COR-L47 (cell line): Measurements from ENCODE around the gene CELF4.
A peak's percentile ranks its signal among the peaks of the same experiment; 100 is the strongest.

Experiments
- DNase-seq: peaks from one replicate; lab custom pipeline; 2025; lab: John Stamatoyannopoulos, UW

The CELF4 gene

DNA sequence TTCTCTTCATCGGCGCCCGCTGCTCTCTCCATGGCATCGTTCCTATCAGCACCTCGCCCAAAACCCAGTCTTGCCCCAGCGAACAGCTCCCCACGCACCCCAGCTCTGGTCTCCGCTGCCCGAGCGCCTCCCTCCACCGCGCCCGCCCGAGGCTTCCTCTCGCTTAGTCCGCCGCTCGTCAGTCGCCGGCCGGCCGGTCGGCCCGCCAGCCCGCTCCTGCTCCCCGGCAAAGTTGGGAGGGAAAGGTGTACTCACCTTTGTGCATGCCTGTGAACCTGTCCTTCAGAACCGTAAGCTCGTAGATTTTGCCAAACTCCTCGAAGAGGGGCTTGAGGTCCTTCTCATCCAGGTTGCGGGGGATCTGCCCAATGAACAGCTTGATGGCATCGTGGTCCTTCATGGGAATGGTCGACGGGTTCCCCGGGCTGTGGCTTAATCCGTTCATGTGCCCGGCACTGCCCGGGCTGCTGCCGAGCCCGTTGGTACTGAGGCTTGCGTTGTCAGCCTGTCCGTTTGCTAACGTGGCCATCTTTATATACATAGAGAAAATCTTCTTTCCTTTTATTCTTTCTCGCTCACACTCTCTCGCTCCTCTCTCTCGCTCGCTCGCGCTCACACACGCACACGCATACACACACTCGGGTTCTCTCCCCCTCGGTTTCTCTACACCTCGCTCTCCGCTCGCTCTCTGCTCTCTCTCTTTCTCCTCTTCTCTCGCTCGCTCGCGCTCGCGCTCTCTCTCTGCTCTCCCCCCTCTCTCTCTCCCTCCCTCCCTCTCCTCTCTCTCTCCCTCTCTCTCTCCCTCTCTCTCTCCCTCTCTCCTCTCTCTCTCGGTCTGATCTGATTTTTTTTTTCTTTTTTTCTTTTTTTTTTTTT lies at the start of gene CELF4:
CELF4 (minus strand) TSS at position 698 of the 876 bp plus-strand sequence.
- DNase-seq, result peak; percentile 63

DNA sequence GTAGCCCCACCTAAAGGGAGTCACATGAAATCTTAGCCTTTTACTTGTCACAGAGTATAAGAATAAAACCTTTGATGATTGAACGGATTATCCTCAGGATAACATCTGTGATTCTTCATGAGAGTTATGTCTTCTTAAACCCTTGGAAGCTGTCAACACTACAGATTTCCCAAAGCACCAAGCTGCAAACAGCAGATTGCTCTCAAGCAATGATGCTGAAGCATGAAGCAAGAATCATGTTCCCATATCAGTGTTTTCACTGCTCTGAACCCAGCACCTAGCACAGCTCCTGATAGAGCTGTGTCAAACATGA lies 47.6 kb upstream of the CELF4 start:
- DNase-seq, result no peak

DNA sequence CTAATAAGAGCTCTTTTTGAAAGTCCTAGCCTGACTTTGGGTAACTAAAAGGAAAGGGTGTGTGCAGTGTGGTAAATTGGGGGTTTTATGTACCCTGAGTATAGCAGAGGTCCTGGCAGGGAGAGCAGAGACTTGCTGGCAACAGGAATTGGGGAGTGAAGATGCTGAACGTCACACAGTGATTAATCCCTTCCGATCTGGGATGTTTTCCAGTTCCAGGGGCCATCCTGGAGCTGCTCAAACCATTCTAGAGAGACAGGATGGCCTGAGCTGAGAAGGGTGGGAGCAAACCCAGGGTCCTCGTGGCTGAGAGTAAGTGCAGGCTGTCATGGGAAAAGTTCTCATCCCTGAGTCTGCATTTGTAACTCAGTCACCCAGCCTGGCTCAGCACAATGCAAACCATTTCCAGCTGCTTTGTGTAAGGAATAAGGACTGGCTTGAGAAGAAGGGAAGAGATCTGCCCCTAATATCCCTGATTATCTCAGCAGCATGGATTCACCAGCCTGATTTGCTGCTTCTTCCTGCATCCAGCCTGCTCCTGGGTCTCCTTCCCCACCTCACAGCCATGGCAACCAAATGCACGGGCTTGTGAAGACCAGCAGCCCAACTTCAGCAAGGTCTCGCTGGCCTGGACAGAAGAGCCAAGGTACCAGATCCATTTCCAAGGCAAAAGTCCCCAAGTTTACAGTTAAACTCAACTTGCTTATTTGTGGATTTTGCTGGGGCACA lies 47.1 kb upstream of the CELF4 start:
- DNase-seq, result no peak

DNA sequence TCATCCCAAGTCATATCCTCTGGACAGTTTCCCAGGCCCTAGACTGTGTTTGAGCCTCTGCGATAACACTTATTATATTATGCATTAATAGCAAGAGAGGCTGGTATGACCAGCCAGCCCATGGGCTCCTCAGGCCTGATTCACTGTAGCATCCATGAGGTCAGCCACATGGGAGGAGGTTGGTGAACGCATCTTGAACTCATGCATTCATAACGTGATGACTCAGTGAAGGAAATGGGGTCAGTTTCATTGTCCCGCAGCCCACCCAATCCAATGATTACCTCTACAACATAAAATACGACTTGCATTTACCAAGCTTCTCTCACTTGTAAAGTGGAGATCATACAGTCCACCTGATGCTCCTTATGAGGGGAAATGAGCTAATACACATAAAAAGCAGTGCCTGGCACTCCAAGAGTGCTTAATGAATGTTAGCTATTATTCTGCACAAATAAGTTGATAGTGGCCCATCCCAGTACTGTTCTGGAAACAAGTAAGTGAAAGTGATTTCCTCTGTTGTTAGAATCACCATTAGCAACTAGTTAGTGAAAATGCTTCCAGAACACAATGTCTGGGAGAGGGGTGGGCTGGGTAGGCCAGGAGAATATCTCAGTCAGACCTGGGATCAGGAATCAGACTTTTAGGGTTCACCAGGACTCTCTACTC lies 46.1 kb upstream of the CELF4 start:
- no peak for DNase-seq

DNA sequence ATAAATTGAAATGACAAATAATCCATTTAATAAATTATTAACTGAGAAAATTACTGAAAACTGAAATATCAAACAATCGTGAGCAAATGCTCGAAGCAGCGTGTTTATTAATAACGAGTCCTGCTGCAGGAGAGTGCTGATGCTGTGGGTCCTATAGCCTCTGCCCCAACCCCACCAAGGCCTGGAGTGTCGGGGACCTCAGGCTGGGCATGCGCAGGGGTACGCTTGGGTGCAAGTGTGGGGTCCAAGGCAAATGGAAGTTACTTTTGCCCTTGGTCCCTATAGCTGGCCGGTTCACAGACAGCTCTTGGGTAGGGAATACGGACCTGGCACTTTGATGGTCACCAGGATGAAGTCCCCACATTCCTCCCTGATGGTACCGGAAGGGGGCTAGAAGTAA lies 43.3 kb upstream of the CELF4 start:
- no peak for DNase-seq

DNA sequence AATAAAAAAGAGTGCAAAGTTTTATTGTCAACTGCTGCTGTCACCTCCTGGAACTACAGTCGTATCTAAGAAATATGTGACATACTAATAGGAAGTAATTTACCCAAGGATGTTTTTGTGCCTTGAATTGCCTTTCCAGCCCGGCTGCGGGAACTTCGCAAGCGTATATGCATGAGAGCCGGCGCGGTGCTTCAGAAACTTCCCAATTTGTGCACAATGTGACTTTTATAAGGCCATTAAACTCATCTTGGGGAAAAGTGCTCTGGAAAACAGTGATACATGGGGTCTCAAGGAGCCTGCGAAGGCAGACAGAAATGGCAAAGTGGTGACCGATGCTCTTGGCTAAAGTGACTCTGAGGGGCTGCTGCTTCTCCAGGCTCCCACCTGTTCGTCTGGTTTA lies 41.7 kb upstream of the CELF4 start:
- DNase-seq, result no peak

DNA sequence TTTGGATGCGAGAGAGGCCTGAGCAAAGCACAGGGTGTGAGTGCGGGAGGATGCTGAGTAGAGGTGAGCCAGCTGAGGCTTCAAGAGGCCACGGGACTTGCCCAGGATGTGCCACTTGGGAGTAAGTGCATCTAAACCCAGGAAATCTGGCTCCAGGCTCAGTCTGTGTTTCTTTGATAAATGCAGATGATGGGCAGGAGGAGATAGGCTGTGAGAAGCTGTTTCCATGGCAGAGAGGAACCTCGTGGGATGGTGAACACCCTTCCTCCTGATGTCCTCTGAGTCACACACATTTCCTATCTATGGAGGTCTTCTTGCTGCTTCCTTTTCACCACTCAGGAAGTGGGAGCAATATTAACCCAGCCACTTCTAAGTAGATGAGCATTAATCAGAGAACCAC lies 38.4 kb upstream of the CELF4 start:
- no peak for DNase-seq

DNA sequence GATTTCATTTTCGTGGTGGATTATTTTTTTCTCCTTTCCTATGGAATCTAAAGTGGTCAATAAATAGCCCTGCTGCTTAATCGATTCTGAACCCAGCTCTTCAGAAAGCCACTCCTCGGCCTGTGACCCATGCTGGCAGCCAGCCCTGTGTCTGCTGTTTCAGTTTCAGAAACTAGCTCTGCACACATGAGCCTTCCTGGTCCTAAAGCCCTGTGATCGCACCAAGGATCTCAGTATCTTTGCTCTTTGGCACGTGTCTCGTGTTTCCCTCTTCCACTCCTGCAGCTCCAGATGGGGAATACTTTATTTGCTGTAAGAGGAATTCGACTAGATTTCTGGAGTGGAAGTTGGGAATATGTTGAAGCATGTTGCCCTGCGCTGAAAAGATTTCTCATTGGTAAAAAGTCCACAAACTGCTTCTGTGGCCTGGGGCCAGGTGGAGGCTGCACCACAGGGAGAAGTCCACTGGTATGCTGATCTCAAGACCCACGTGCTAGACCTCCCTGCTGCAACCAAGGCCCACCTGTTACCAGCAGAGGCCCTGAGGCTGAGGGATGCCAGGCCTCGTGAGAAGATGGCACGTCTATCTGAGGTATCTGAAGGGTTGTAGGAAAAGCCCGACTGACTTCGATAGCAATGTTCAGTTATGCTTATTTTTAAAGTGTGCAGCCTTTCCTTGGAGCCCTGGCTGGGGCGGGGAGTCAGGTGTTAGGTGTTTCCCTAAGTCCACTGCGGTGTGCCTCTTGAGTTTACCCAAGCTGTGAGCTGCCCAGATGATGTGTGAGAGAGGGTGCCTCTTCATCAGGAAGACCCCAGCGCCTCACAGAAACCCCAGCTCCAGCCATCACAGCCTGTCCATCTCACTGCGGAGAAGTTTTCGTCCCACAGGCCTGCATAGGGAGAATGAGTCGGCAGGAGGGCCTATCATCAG lies 33.6 kb upstream of the CELF4 start:
- no peak for DNase-seq

DNA sequence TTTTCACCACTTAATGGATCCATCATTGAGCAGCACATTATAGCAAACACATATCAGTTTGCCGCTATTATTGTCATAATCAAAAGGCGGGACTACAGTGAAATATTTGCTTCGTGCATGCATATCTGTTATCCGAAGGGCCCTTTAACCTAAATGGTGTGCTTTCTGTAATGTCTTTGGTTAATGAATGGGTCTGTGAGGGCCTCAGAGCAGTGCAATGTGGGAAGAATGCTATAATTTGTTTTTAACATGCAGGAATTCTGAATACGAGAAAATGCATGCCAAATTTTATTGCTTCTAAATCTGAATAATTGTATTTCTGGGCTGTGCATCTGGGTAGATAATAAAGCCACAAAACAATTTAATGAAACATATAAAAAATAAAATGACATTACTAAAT lies 32.8 kb upstream of the CELF4 start:
- no peak for DNase-seq

DNA sequence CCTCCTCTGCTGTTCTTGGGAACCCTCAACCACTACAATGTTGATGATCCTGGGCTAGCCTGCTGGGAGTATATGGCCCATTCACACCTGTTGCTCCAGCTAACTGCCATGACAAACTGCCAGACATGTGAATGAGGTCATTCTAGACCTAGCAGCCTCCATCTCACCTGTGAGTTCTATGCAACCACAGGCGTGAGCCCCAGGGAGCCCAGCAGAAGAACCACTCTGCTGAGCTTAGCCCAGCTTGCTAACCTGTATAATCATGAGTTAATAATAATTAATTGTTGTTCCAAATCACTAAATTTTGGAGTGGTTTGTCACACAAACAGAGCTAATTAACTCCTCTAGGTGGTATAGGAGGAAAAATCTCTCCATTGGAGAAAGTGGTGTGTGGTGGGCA lies 24.7 kb upstream of the CELF4 start:
- no peak for DNase-seq

DNA sequence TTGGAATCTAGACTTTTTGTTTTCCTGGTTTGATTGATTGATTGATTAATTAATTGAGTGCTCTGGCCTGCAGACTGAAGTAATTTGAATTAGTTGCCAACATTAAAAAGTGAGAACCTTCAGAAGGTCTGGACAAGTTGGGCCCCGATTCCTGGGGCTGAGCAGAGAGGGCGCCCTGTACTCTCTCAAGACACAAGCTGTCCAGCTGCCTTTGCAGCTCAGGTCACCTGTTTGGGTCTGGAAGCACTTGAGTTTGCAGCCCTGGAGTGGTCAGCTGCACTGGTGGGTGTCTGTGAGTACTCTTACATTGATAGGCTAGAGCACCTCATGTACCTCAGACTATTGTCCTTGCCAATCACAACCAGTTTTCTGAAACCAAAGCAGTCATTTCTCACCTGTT lies 22.7 kb upstream of the CELF4 start:
- no peak for DNase-seq

DNA sequence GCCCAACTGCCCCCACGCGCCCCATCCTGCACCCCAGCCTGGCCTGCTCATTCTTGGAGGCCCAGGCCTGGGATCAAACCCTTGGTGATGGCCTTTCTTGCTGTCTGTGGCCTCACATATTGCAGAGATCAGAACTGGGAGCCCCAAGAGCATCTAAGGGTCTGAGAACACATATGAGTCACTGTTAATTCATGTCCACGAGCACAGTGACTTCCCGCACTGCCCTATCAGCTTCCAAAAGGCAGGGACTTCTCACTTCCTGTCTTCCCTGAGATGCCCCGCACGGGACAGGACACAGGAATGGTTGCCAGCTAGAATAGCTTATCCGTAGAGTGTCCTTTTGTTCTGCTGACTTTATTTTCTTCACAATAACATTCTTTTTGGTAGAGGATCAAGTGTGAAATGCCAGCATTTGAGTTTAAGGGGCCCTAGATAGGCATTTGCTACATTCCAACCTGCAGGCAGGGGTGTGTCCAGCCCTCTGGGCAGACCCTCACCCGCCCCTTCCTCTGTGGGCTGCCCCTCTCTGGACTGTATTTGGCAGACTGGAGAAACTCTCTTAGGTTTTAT lies 21.1 kb upstream of the CELF4 start:
- DNase-seq, result no peak

DNA sequence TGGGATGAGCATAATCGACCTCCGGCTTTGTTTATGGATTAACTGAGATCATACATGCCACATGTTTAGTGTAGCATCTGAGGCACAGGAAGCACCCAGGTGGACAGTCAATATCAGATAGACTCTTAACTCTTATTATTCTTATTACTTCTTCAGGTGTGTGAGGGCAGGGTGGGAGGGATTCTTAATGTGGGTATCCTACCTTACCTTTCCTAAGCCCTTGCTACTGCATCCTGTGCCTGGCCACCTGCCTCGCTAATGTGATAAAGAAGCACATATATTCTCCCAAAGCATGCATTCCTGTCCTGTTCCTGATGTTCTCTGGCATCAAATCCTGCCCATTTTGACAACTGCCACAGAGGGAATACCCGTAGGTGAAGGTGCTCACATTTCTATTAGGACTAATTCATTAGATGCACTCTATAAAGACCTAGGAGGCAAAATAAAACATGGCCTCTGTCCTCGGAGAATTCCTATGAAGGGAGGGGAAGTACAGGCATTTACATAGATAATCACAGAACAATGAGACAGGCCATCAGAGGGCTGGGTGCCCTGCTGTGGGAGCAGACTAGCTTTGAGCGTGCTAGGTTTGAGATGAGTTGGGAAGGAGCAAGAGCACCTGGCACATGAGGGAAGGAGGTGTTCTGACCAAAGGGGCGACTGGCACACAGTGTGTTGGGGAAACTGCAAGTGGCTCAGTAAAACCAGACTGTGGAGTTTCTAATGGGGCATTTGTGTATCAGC lies 19.5 kb upstream of the CELF4 start:
- DNase-seq, result no peak

DNA sequence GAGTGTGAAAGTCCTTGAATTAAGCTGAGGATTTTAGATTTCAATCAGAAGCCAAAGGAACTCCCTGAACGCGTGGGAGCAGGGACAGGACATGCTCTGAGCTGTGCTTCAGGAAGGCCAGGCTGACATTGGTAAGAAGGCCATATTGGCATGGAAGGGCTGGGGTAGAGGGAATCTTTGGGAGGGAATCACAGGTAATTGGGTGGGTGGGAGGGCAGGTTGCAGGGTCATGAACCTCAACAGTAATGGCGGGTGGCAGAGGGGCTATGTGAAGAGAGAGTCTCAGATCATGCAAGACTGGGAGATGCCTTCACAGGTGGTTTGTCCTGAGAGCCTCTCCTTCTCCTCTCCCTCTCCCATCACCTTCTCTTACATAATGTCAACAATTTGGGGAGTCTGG lies 18.6 kb upstream of the CELF4 start:
- DNase-seq, result no peak

DNA sequence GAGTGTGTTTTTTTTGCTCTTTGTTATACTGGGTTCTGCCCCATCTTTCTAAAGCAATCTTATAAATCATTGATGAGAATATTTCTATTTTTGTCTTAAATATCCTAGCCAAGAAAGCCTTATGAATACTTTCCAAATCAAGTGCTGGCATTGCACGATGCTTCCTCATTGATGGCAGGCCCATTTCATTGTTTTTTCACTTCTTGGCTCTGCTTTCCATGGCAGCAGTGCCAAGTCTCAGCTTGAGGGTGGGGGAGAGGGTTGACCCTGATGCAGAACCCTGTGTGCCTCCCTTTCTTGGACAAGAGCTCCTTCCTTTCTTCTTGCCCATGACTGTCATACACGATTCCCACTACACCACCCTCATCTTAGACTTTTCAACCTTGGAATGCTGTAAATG lies 16.7 kb upstream of the CELF4 start:
- DNase-seq, result no peak

DNA sequence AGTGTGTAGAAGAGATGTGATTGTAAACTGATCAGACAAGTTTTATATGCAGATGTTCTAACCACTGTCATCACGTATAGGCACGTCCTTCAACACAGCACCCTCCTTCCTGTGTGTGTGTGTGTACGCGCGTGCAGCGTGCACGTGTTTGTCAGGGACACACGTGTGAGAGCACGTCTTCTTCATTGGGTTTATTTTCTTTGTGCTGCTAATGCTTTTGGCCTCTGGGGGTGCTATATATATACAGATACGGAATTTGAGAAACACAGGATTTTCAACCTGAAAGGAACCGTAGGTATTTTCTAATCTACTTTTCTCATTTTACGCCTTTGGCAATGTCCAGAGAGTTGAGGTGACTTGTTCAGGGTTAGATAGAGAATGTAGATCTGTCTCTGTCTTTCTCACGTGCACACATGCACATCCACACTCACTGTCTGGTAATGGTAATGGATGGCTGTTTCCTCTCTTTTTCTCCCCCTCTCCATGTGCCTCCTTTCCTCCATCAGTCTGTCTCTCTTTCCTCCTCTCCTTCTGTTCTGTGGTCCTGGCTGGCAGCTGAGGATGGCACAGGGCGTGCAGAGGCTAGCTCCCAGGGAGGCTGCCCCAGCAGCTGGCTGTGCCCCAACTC lies 13.4 kb upstream of the CELF4 start:
- DNase-seq, result peak; percentile 21

DNA sequence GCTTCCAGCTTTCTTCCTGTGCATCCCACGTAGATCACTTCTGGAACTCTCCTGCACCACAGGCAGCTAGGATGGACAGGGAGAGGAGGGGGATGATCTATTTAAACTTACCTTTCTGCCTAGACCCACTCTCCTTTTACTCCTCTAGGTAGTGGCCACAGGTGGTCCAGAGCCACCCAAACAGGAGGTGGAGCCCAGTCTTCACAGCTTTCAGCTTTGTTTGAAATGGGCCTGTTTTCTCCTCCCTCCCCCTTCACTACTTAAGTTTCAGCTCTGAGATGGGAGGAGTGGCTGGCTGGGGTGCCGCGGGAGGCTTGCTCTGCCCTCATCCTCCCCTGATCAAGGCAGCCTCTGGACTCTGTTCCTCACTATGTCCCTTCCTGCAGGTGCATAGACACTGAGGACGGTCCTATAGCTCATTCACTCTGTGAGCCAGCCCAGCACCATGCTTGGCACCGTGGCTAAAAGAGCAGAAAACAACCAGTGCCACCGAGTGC lies 12.6 kb upstream of the CELF4 start:
- DNase-seq, result no peak

DNA sequence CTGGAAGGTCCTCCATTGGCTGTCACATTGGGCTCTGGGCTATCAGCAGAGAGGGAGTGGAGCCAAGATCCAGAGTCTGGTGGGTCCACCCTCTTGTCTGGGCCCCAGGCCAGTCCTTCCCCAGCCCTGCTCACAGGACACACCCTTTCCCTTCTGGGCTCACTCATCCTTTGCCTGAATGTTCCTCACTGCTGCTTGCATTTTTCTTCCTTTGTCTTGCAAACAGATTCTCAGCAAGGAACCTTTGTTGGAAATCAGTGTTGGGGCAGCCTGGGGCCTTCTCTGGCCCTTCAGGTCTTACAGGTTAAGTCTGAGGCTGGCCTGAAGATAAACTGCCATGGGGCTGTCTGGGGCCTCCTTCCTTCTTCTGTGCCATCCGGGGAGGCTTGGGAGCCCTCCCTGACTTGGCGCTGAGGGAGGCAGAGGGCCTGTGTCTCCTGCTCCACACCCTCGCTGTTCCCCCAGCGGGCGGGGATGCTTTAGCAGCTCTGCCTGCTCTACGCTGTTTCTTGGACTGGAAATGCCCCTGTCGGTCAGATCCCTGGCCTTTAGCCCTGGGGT lies 11.5 kb upstream of the CELF4 start:
- peak; percentile 21 for DNase-seq

DNA sequence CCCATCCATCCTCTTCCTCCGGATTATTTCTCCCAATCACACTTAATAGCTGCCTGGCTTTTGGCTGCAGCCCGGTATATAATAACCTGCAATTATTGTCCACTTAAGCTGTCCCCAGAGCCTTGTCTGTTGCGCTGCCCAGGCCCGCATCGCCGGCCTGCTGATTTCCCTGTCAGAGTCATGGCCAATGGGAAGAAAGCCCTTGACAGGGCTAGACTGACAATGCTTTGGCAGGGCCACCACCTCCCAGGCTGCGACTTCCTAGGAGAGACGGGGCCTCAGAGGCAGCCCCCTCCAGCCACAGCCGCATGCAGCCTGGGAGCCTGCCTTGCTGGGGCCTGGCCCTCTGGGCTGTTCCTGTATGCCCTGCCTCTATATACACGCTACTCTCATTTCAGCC lies 10.0 kb upstream of the CELF4 start:
- peak; percentile 90 for DNase-seq

DNA sequence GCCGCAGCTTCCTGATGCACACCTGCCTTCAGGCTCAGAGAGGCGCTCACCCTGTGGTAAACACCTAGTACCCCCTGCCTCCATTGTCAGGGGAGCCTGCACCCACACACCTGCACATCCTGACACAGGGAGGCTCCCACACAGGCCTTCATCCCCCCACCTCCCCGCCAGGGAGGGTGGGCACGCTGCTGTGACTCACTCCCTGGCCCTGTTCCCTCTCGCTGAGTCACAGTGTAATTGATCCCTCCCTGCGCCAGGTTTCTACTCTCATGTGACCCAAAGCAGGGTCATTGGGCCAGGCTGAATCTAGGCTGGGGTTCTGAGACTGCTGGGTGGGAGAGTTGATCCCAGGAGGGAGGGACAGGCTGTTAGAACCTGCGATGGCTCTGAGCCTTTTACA lies 8.5 kb upstream of the CELF4 start:
- DNase-seq, result no peak
